ENCODE data around the gene BTG2.
A peak's percentile ranks its signal among the peaks of the same experiment; 100 is the strongest.

Gene BTG2

GRCh38 chr1:203336097-203336496 is 30.8 kb downstream of the BTG2 start:
- no peak overlapping the region for H3K4me3 ChIP-seq
- H3K27ac ChIP-seq = peak overlapping the region in 1 of 2 donors; percentile 34
- no peak for TF ChIP-seq CTCF (IDR thresholded peaks at IDR 0.05)
- DNase-seq (ENCODE audit: low spot score) = no peak

GRCh38 chr1:203338335-203339036 is 33.2 kb downstream of the BTG2 start:
- TF ChIP-seq CTCF (IDR thresholded peaks at IDR 0.05) = peak; percentile 79
- H3K4me3 ChIP-seq = no peak overlapping the region
- H3K27ac ChIP-seq = peak overlapping the region in 1 of 2 donors; percentile 19
- DNase-seq (ENCODE audit: low spot score) = peak; percentile 73

GRCh38 chr1:203340112-203340790 is 34.9 kb downstream of the BTG2 start:
- DNase-seq (ENCODE audit: low spot score) = no peak
- TF ChIP-seq CTCF (IDR thresholded peaks at IDR 0.05) = peak; percentile 65
- H3K4me3 ChIP-seq = no peak overlapping the region
- peak overlapping the region; percentile 34 to 92 for H3K27ac ChIP-seq

- H3K4me3 ChIP-seq = no peak overlapping the region
- peak overlapping the region; percentile 61 to 92 for H3K27ac ChIP-seq
Observed at GRCh38 chr1:203342192-203342940, 37.0 kb downstream of the BTG2 start.

GRCh38 chr1:203343956-203344754 is 38.8 kb downstream of the BTG2 start:
- Histone ChIP-seq H3K4me3 (peak overlapping the region; percentile 51), H3K27ac (peak overlapping the region; percentile 61 to 92)
- TF ChIP-seq CTCF (IDR thresholded peaks at IDR 0.05) = no peak
- no peak for DNase-seq (ENCODE audit: low spot score)

More at GRCh38 chr1:203342192-203342940, 37.0 kb downstream of the BTG2 start:
- no peak for DNase-seq (ENCODE audit: low spot score)
- peak; percentile 74 for TF ChIP-seq CTCF (IDR thresholded peaks at IDR 0.05)

- H3K4me3 ChIP-seq = peak overlapping the region; percentile 22
- peak overlapping the region; percentile 75 to 92 for H3K27ac ChIP-seq
- DNase-seq (ENCODE audit: low spot score) = no peak
- no peak for TF ChIP-seq CTCF (IDR thresholded peaks at IDR 0.05)
Observed at GRCh38 chr1:203346060-203346768, 40.9 kb downstream of the BTG2 start.

Data from coronary artery (tissue), 2 donors.